Hematopoietic multipotent progenitor cell treated with erythropoietin and hydrocortisone succinate and interleukin-3 and kit ligand, for 6 days (in vitro differentiated cells): ENCODE measurements around the gene CUEDC2.
A peak's percentile ranks its signal among the peaks of the same experiment; 100 is the strongest.

Source experiments
- DNase-seq: peaks from one replicate; pipeline ENCODE4 v3.0.0-alpha.2; 2015

The CUEDC2 gene

GRCh38 chr10:102408728-102409603, 23.4 kb downstream of the CUEDC2 start:
- DNase-seq, result no peak

GRCh38 chr10:102408131-102408727, 24.1 kb downstream of the CUEDC2 start:
- DNase-seq, result no peak

- DNase-seq, result no peak
Observed at GRCh38 chr10:102407425-102408130, 24.8 kb downstream of the CUEDC2 start.

- no peak for DNase-seq
Observed at GRCh38 chr10:102406815-102407214, 25.6 kb downstream of the CUEDC2 start.

GRCh38 chr10:102405632-102406031, 26.7 kb downstream of the CUEDC2 start:
- no peak for DNase-seq

GRCh38 chr10:102405108-102405571, 27.2 kb downstream of the CUEDC2 start:
- DNase-seq, result no peak

- DNase-seq, result no peak
Observed at GRCh38 chr10:102404361-102405107, 27.8 kb downstream of the CUEDC2 start.

- no peak for DNase-seq
Observed at GRCh38 chr10:102403115-102403514, 29.3 kb downstream of the CUEDC2 start.

- DNase-seq, result no peak
Observed at GRCh38 chr10:102402512-102402896, 29.9 kb downstream of the CUEDC2 start.

- DNase-seq, result no peak
Observed at GRCh38 chr10:102401735-102402511, 30.5 kb downstream of the CUEDC2 start.

GRCh38 chr10:102401342-102401654, 31.1 kb downstream of the CUEDC2 start:
- no peak for DNase-seq

- no peak for DNase-seq
Observed at GRCh38 chr10:102400598-102401341, 31.6 kb downstream of the CUEDC2 start.

- DNase-seq, result no peak
Observed at GRCh38 chr10:102400076-102400475, 32.3 kb downstream of the CUEDC2 start.

GRCh38 chr10:102399217-102400021, 33.0 kb downstream of the CUEDC2 start:
- peak; percentile 89 for DNase-seq

GRCh38 chr10:102398172-102399020, 34.0 kb downstream of the CUEDC2 start:
- DNase-seq, result no peak

GRCh38 chr10:102397222-102398171, 34.9 kb downstream of the CUEDC2 start:
- DNase-seq, result no peak

GRCh38 chr10:102396730-102397151, 35.6 kb downstream of the CUEDC2 start:
- no peak for DNase-seq

GRCh38 chr10:102396317-102396650, 36.1 kb downstream of the CUEDC2 start:
- DNase-seq, result no peak
